GM23338 (cell line): ENCODE results near the gene TPMT. TPM values are rescaled to one million over a fixed set of nuclear protein-coding genes. Genes with fewer than 3 reads are reported as not detected.
A peak's percentile ranks its signal among the peaks of the same experiment; 100 is the strongest.

Experiments
- ATAC-seq: fragments of 200-7000 bp; cut with Tn5 transposase; 3 replicates; pipeline ENCODE4 v1.9.1; 2020
- DNase-seq: peaks from one replicate; pipeline ENCODE4 v3.0.0-alpha.2; 2015; ENCODE audit warnings: low spot score
- H2AFZ ChIP-seq: fragments of 200-600 bp; sonication (generic); 2 replicates; pipeline ENCODE4 v1.8.0; 2016; ENCODE audit warnings: antibody characterized with exemption, mild to moderate bottlenecking, moderate library complexity
- H3F3A ChIP-seq: fragments of 200-600 bp; sonication (generic); replicated peaks from 2 replicates; pipeline ENCODE4 v1.8.0; 2017; ENCODE audit warnings: antibody characterized with exemption, mixed run types, low read depth
- H3K27ac ChIP-seq: fragments of 200-600 bp; sonication (generic); 2 replicates; pipeline ENCODE4 v1.6.1; 2016; ENCODE audit warnings: low read depth
- H3K27me3 ChIP-seq: fragments of 200-600 bp; sonication (generic); 2 replicates; pipeline ENCODE4 v1.8.0; 2016; ENCODE audit warnings: mild to moderate bottlenecking, mixed run types, moderate library complexity; ENCODE audit not compliant: insufficient read depth
- H3K36me3 ChIP-seq: fragments of 200-600 bp; sonication (generic); 2 replicates; pipeline ENCODE4 v1.8.0; 2016; ENCODE audit warnings: mild to moderate bottlenecking; ENCODE audit not compliant: insufficient read depth
- H3K4me1 ChIP-seq: fragments of 200-600 bp; sonication (generic); 2 replicates; pipeline ENCODE4 v1.8.0; 2016; ENCODE audit warnings: mild to moderate bottlenecking, moderate library complexity; ENCODE audit not compliant: insufficient read depth
- H3K4me2 ChIP-seq: fragments of 200-600 bp; sonication (generic); 2 replicates; pipeline ENCODE4 v1.7.1; 2017; ENCODE audit warnings: mixed run types
- H3K4me3 ChIP-seq: fragments of 200-600 bp; sonication (generic); 2 replicates; pipeline ENCODE4 v1.6.1; 2016; ENCODE audit warnings: mixed run types
- H3K79me2 ChIP-seq: fragments of 200-600 bp; sonication (generic); replicated peaks from 2 replicates; pipeline ENCODE4 v1.8.0; 2017; ENCODE audit warnings: mild to moderate bottlenecking; ENCODE audit not compliant: insufficient read depth
- H3K9me2 ChIP-seq: fragments of 200-600 bp; sonication (generic); 2 replicates; pipeline ENCODE4 v1.8.0; 2017; ENCODE audit not compliant: insufficient read depth
- H4K20me1 ChIP-seq: fragments of 200-600 bp; sonication (generic); replicated peaks from 2 replicates; pipeline ENCODE4 v1.8.0; 2017; ENCODE audit warnings: mild to moderate bottlenecking; ENCODE audit not compliant: insufficient read depth
- H3K27ac Mint-ChIP-seq: 2 replicates; pipeline ENCODE4 v1.8.0; 2020; ENCODE audit warnings: inconsistent platforms, mild to moderate bottlenecking, moderate library complexity, mixed read lengths
- H3K27me3 Mint-ChIP-seq: 3 replicates; pipeline ENCODE4 v1.8.0; 2022; ENCODE audit warnings: low read depth, mild to moderate bottlenecking, moderate library complexity, mixed read lengths, inconsistent platforms; ENCODE audit not compliant: insufficient read depth, poor library complexity
- H3K36me3 Mint-ChIP-seq: 3 replicates; pipeline ENCODE4 v1.8.0; 2021; ENCODE audit warnings: low read depth, mild to moderate bottlenecking, inconsistent platforms, moderate library complexity, mixed read lengths
- H3K4me1 Mint-ChIP-seq: 3 replicates; pipeline ENCODE4 v1.8.0; 2020; ENCODE audit warnings: mild to moderate bottlenecking, inconsistent platforms, mixed read lengths
- H3K4me3 Mint-ChIP-seq: 3 replicates; pipeline ENCODE4 v1.8.0; 2021; ENCODE audit warnings: moderate library complexity, mild to moderate bottlenecking, inconsistent platforms, mixed read lengths
- H3K9me3 Mint-ChIP-seq: 3 replicates; pipeline ENCODE4 v1.8.0; 2020; ENCODE audit warnings: moderate library complexity, mild to moderate bottlenecking, inconsistent platforms, mixed read lengths
- CREB1 ChIP-seq: fragments of 250-450 bp; sonication (Bioruptor Pico); IDR thresholded peaks from 2 replicates; pipeline ENCODE4 v1.5.0; 2020; ENCODE audit warnings: low read depth, mild to moderate bottlenecking, moderate library complexity
- ETS1 ChIP-seq: IDR thresholded peaks from 2 replicates; pipeline ENCODE4 v1.6.1; 2016; ENCODE audit warnings: antibody characterized with exemption
- EZH2 ChIP-seq: fragments of 200-600 bp; sonication (generic); IDR thresholded peaks from one replicate; pipeline ENCODE4 v1.8.0; 2017; ENCODE audit warnings: antibody characterized with exemption, mild to moderate bottlenecking, low read depth; ENCODE audit not compliant: unreplicated experiment
- EZH2phosphoT487 ChIP-seq: fragments of 200-600 bp; sonication (generic); IDR thresholded peaks from one replicate; pipeline ENCODE4 v1.8.1; 2018; ENCODE audit warnings: antibody characterized with exemption; ENCODE audit not compliant: unreplicated experiment
- JUNB ChIP-seq: IDR thresholded peaks from one replicate; pipeline ENCODE4 v1.6.1; 2016; ENCODE audit warnings: antibody characterized with exemption; ENCODE audit not compliant: unreplicated experiment
- NANOG ChIP-seq: IDR thresholded peaks from 2 replicates; pipeline ENCODE4 v1.6.1; 2016; ENCODE audit warnings: antibody characterized with exemption, borderline replicate concordance
- POLR2AphosphoS5 ChIP-seq: IDR thresholded peaks from 2 replicates; pipeline ENCODE4 v1.6.1; 2016; ENCODE audit warnings: antibody characterized with exemption, low read depth
- STAT1 ChIP-seq: IDR thresholded peaks from one replicate; pipeline ENCODE4 v1.6.1; 2016; ENCODE audit warnings: antibody characterized with exemption; ENCODE audit not compliant: unreplicated experiment
- ZNF114 ChIP-seq: fragments of 250-450 bp; sonication (Bioruptor Pico); IDR thresholded peaks from 2 replicates; pipeline ENCODE4 v1.5.0; 2020; ENCODE audit warnings: mild to moderate bottlenecking, moderate library complexity
- ZNF331 ChIP-seq: fragments of 250-450 bp; sonication (Bioruptor Pico); IDR thresholded peaks from 2 replicates; pipeline ENCODE4 v1.5.0; 2020; ENCODE audit warnings: low read depth, mild to moderate bottlenecking, moderate library complexity
- ZNF462 ChIP-seq: fragments of 250-450 bp; sonication (Bioruptor Pico); IDR thresholded peaks from 2 replicates; pipeline ENCODE4 v1.5.0; 2020; ENCODE audit warnings: mild to moderate bottlenecking, moderate library complexity
- long read RNA-seq: library from polyadenylated mRNA; unstranded; transcript quantifications from one replicate; pipeline ENCODE4 v2.0.0, GENCODE V29; 2020; ENCODE audit not compliant: unreplicated experiment
- polyA plus RNA-seq: library from polyadenylated mRNA; unstranded; fragments of >200 nt; fragmentation: Nextera tagmentation; extraction: Ambion mirVana; gene quantifications from 2 replicates; pipeline ENCODE4 v1.2.1, GENCODE V29; 2016
- total RNA-seq: library from RNA; depleted of rRNA; stranded (reverse); fragments of >200 nt; shearing (Covaris generic); gene quantifications from 2 replicates; pipeline ENCODE4 v1.2.3, GENCODE V29; 2014; rRNA removed
- TF ChIP-seq, protein P1 (sequence below), 2 experiments: fragments of 200-600 bp in 1 of 2; sonication (generic) in 1 of 2; conservative IDR thresholded peaks; 2 replicates each; pipeline versions ENCODE4 v1.5.1 to v1.6.1; 2016 to 2017; ENCODE audit warnings: antibody characterized with exemption in 2 of 2, low read depth in 2 of 2, mild to moderate bottlenecking in 2 of 2, moderate library complexity in 1 of 2

TPMT gene
- total RNA-seq (17.5 and 21.6 TPM in 2 replicates), polyA plus RNA-seq (15.5 and 19.5 TPM in 2 replicates)
- long read RNA-seq, transcript TPMT-201 (9 exons, 3,181 nt) = major isoform, 16 of 22 reads
- long read RNA-seq, partial matches to known transcripts = 0 of 22 reads
- long read RNA-seq, other reads (novel, unspliced or antisense) = 6 of 22 reads

- Histone ChIP-seq H3F3A (no peaks in the 10 kb centered on the region), H3K9me2 (no peaks in the 10 kb centered on the region), H3K4me2 (peak within 1 kb of the TSS; percentile 91), H3K27me3 (no peaks in the 10 kb centered on the region), H3K79me2 (peaks cover 7% of the 10 kb centered on the region; the same call in 1 of the 2 replicates), H3K27ac (peak within 1 kb of the TSS; percentile 71), H3K4me3 (peak within 1 kb of the TSS; percentile 87), H3K4me1 (peaks cover 17% of the 10 kb centered on the region), H2AFZ (peak within 1 kb of the TSS; percentile 90), H3K36me3 (no peaks in the 10 kb centered on the region; the same call in 1 of the 2 replicates), H4K20me1 (no peaks in the 10 kb centered on the region)
- Mint-ChIP-seq H3K27ac (peak within 1 kb of the TSS; percentile 99), H3K9me3 (no peaks in the 10 kb centered on the region), H3K4me1 (peaks cover 16% of the 10 kb centered on the region), H3K36me3 (peaks cover 4% of the 10 kb centered on the region), H3K27me3 (peaks cover 7% of the 10 kb centered on the region), H3K4me3 (peak within 1 kb of the TSS; percentile 99)
- DNase-seq (peak; percentile 19), ATAC-seq (peak; percentile 80)
- TF ChIP-seq CREB1 (peak; percentile 80), POLR2AphosphoS5 (peak; percentile 57; the same call in 1 of the 2 replicates), EZH2 (no peak)
Measured at GRCh38 chr6:18154507-18155149, at the start of gene TPMT. Gene TPMT, minus strand, starts transcription at chr6:18155077. Its CDS starts 5,950 bp downstream, at chr6:18149127.

DNA sequence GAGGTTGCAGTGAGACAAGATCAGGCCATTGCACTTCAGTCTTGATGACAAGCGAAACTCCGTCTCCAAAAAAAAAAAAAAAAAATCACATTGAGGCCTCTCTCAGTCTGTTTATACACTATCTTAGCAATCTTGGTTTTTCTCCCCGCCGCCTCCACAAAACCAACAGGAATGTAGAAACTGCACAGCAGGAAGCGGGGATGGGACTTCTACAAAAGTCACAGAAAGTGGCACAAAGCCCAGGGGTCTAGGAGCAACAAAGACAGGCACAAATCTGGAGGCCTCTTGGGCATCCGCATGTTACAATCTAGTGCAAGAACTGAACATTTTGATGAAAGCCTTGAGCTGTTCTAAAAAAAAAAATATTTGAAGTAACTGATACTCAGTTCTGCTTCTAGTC lies 48.9 kb upstream of the TPMT start:
- TF ChIP-seq ZNF462 (CRISPR knock-in tag) (no peak), POLR2AphosphoS5 (no peak), STAT1 (no peak), NANOG (no peak), ZNF114 (CRISPR knock-in tag) (no peak), JUNB (no peak), ZNF331 (no peak), EZH2phosphoT487 (no peak), ETS1 (no peak)
- TF ChIP-seq, protein P1, sequence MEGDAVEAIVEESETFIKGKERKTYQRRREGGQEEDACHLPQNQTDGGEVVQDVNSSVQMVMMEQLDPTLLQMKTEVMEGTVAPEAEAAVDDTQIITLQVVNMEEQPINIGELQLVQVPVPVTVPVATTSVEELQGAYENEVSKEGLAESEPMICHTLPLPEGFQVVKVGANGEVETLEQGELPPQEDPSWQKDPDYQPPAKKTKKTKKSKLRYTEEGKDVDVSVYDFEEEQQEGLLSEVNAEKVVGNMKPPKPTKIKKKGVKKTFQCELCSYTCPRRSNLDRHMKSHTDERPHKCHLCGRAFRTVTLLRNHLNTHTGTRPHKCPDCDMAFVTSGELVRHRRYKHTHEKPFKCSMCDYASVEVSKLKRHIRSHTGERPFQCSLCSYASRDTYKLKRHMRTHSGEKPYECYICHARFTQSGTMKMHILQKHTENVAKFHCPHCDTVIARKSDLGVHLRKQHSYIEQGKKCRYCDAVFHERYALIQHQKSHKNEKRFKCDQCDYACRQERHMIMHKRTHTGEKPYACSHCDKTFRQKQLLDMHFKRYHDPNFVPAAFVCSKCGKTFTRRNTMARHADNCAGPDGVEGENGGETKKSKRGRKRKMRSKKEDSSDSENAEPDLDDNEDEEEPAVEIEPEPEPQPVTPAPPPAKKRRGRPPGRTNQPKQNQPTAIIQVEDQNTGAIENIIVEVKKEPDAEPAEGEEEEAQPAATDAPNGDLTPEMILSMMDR (conservative IDR thresholded peaks at IDR 0.05; ENCODE audit: low read depth in 2 of 2) = no peak
- DNase-seq = no peak
- Histone ChIP-seq H3K4me2 (no peak overlapping the region), H4K20me1 (no peaks in the 10 kb centered on the region), H3K27me3 (no peaks in the 10 kb centered on the region), H2AFZ (no peak overlapping the region), H3K9me2 (no peaks in the 10 kb centered on the region), H3F3A (no peaks in the 10 kb centered on the region), H3K36me3 (no peaks in the 10 kb centered on the region), H3K79me2 (no peaks in the 10 kb centered on the region), H3K4me3 (no peak overlapping the region), H3K4me1 (no peaks in the 10 kb centered on the region), H3K27ac (no peak overlapping the region)
- H3K4me1 Mint-ChIP-seq = peaks cover 9% of the 10 kb centered on the region; the same call in 2 of the 3 replicates
- H3K9me3 Mint-ChIP-seq = no peaks in the 10 kb centered on the region
- H3K4me3 Mint-ChIP-seq = no peak overlapping the region
- H3K36me3 Mint-ChIP-seq = no peaks in the 10 kb centered on the region; the same call in 2 of the 3 replicates
- no peak overlapping the region for H3K27ac Mint-ChIP-seq
- H3K27me3 Mint-ChIP-seq = peaks cover 3% of the 10 kb centered on the region
- ATAC-seq = no peak
